GM23248 (cell line): Measurements from ENCODE around the gene SMURF2. TPM values are rescaled to one million over a fixed set of nuclear protein-coding genes. Genes with fewer than 3 reads are reported as not detected.

Source experiments
- DNase-seq: peaks from one replicate; pipeline ENCODE4 v3.0.0-alpha.2; 2015
- H2AFZ ChIP-seq: fragments of 200-600 bp; sonication (generic); 2 replicates; pipeline ENCODE4 v1.6.1; 2016; ENCODE audit warnings: antibody characterized with exemption
- H3F3A ChIP-seq: fragments of 200-600 bp; sonication (generic); 2 replicates; pipeline ENCODE4 v1.6.1; 2016; ENCODE audit warnings: mild to moderate bottlenecking, antibody characterized with exemption, mixed run types; ENCODE audit not compliant: insufficient read depth
- H3K27ac ChIP-seq: fragments of 200-600 bp; sonication (generic); 2 replicates; pipeline ENCODE4 v1.5.1; 2016; ENCODE audit warnings: mild to moderate bottlenecking
- H3K27me3 ChIP-seq: fragments of 200-600 bp; sonication (generic); replicated peaks from 2 replicates; pipeline ENCODE4 v1.6.1; 2016; ENCODE audit warnings: mild to moderate bottlenecking; ENCODE audit not compliant: insufficient read depth
- H3K36me3 ChIP-seq: fragments of 200-600 bp; sonication (generic); 2 replicates; pipeline ENCODE4 v1.6.1; 2016; ENCODE audit warnings: low read depth, mild to moderate bottlenecking
- H3K4me1 ChIP-seq: fragments of 200-600 bp; sonication (generic); 2 replicates; pipeline ENCODE4 v1.6.1; 2016; ENCODE audit warnings: mild to moderate bottlenecking; ENCODE audit not compliant: insufficient read depth
- H3K4me2 ChIP-seq: fragments of 200-600 bp; sonication (generic); one replicate; pipeline ENCODE4 v1.6.1; 2016; ENCODE audit warnings: mild to moderate bottlenecking; ENCODE audit not compliant: unreplicated experiment
- H3K4me3 ChIP-seq: fragments of 200-600 bp; sonication (generic); 2 replicates; pipeline ENCODE4 v1.5.1; 2016; ENCODE audit warnings: mild to moderate bottlenecking
- H3K79me2 ChIP-seq: fragments of 200-600 bp; sonication (generic); 2 replicates; pipeline ENCODE4 v1.6.1; 2016; ENCODE audit warnings: mild to moderate bottlenecking; ENCODE audit not compliant: insufficient read depth
- H3K9ac ChIP-seq: fragments of 200-600 bp; sonication (generic); 2 replicates; pipeline ENCODE4 v1.6.1; 2016; ENCODE audit warnings: mild to moderate bottlenecking
- H3K9me2 ChIP-seq: fragments of 200-600 bp; sonication (generic); 2 replicates; pipeline ENCODE4 v1.6.1; 2016; ENCODE audit warnings: mixed run types, mild to moderate bottlenecking, moderate library complexity; ENCODE audit not compliant: insufficient read depth
- H3K9me3 ChIP-seq: fragments of 200-600 bp; sonication (generic); one replicate; pipeline ENCODE4 v1.6.1; 2017; ENCODE audit warnings: low read depth
- H4K20me1 ChIP-seq: fragments of 200-600 bp; sonication (generic); 2 replicates; pipeline ENCODE4 v1.6.0; 2016; ENCODE audit not compliant: insufficient read depth
- EZH2 ChIP-seq: fragments of 200-600 bp; sonication (generic); IDR thresholded peaks from 2 replicates; pipeline ENCODE4 v1.6.1; 2018; ENCODE audit warnings: antibody characterized with exemption, mild to moderate bottlenecking; ENCODE audit not compliant: insufficient read depth, poor library complexity, severe bottlenecking
- EZH2phosphoT487 ChIP-seq: fragments of 200-600 bp; sonication (generic); IDR thresholded peaks from 2 replicates; pipeline ENCODE4 v1.6.1; 2018; ENCODE audit warnings: antibody characterized with exemption, moderate library complexity, mild to moderate bottlenecking, low read depth; ENCODE audit not compliant: insufficient read depth
- WGBS, 2 experiments: methylation state at CpG; one replicate each; pipeline ENCODE4 v1.1.6; 2015 to 2017; ENCODE audit warnings: low lambda C conversion rate in 2 of 2, low coverage in 1 of 2; ENCODE audit errors: missing lambda C conversion rate in 2 of 2; 5-methylcytosine and 5-hydroxymethylcytosine counted together
- in situ Hi-C: fragments of 300-500 bp; cut with MboI; formaldehyde crosslinking; loops from 2 replicates; pipeline ENCODE4 v1.15.0; 2020
- polyA plus RNA-seq: library from polyadenylated mRNA; unstranded; fragments of >200 nt; fragmentation: Nextera tagmentation; extraction: Ambion mirVana; gene quantifications from 2 replicates; pipeline ENCODE4 v1.2.1, GENCODE V29; 2016
- total RNA-seq: library from RNA; depleted of rRNA; stranded (reverse); fragments of >200 nt; shearing (Covaris generic); gene quantifications from 2 replicates; pipeline ENCODE4 v1.2.3, GENCODE V29; 2014

Gene SMURF2
- total and polyA plus RNA-seq, 2 experiments from 2014 or later, result 50.8 to 159 TPM

DNA sequence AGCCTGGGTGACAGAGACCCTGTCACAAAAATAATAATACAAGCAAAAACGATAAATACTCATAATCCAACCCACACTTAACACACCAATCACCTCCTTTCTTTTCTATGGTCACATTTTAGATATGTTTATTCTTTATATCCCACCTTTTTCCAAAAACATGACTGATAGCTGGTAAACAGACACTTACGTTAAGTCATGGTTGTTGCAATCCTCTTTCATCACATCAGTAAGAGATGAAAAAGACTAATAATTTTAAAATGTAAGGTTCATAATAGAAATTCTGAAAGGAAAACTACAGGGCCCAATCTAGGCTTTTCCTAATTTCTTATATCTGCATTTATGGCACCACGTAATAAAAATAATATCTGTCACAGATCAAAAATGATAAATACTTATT is 10.2 kb downstream of the SMURF2 start:
- H4K20me1 ChIP-seq, result peaks cover 7% of the 10 kb centered on the region
- peak overlapping the region; percentile 84 for H3K27ac ChIP-seq

DNA sequence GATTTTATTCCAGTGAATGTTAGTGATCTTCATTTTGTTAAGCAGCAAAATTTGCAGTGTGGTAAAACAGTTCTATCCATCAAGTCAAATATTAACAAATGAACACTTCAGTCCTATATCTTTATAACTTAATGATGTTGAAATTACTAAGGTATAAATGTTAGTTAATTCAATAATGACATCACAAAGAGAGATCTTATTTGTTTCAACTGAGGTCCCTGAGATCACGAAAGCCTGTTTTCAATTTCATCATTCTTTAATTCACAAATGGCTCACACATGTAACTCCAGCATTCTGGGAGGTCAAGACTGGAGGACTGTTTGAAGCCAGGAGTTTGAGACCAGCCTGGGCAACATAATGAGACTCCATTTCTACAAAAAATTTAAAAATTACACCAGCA is 13.9 kb downstream of the SMURF2 start:
- 22 to 37% methylated on average over 1 of the region's 1 CpG for WGBS, 2 experiments
- no peaks in the 10 kb centered on the region for H3K9me3 ChIP-seq
- no peaks in the 10 kb centered on the region for H3K27me3 ChIP-seq
- H3K4me3 ChIP-seq, result 0 out of 2 replicates have a peak overlapping the region, but pooled peaks have one; percentile 45
- peaks cover 7% of the 10 kb centered on the region for H4K20me1 ChIP-seq
- in situ Hi-C loops, result no loop called here
- peaks cover 100% of the 10 kb centered on the region for H3K79me2 ChIP-seq
- H3K4me2 ChIP-seq, result peak overlapping the region; percentile 74
- DNase-seq, result peak; percentile 47
- H3K9me2 ChIP-seq, result no peaks in the 10 kb centered on the region
- TF ChIP-seq EZH2 (no peak), EZH2phosphoT487 (no peak)
- H3K36me3 ChIP-seq, result peaks cover 17% of the 10 kb centered on the region; the same call in 1 of the 2 replicates
- no peak overlapping the region for H2AFZ ChIP-seq
- H3K4me1 ChIP-seq, result peaks cover 60% of the 10 kb centered on the region
- H3K27ac ChIP-seq, result peak overlapping the region; percentile 34
- H3F3A ChIP-seq, result peaks cover 72% of the 10 kb centered on the region
- peak overlapping the region; percentile 49 for H3K9ac ChIP-seq

More for the DNA sequence above, 10.2 kb downstream of the SMURF2 start:
- TF ChIP-seq EZH2 (no peak), EZH2phosphoT487 (no peak)
- H3K9me2 ChIP-seq, result no peaks in the 10 kb centered on the region
- H3K9me3 ChIP-seq, result no peaks in the 10 kb centered on the region
- peaks cover 21% of the 10 kb centered on the region for H3K36me3 ChIP-seq
- H3K27me3 ChIP-seq, result no peaks in the 10 kb centered on the region
- DNase-seq, result peak; percentile 22
- peaks cover 100% of the 10 kb centered on the region for H3K79me2 ChIP-seq
- H3F3A ChIP-seq, result peaks cover 84% of the 10 kb centered on the region
- in situ Hi-C loops, result no loop called here
- H3K4me1 ChIP-seq, result peaks cover 81% of the 10 kb centered on the region
- H3K9ac ChIP-seq, result peak overlapping the region; percentile 25; the same call in 1 of the 2 replicates
- H3K4me2 ChIP-seq, result peak overlapping the region; percentile 78
- no peak overlapping the region for H2AFZ ChIP-seq
- H3K4me3 ChIP-seq, result peak overlapping the region; percentile 63; the same call in 1 of the 2 replicates
- 93 to 96% methylated on average over 3 of the region's 3 CpGs for WGBS, 2 experiments

DNA sequence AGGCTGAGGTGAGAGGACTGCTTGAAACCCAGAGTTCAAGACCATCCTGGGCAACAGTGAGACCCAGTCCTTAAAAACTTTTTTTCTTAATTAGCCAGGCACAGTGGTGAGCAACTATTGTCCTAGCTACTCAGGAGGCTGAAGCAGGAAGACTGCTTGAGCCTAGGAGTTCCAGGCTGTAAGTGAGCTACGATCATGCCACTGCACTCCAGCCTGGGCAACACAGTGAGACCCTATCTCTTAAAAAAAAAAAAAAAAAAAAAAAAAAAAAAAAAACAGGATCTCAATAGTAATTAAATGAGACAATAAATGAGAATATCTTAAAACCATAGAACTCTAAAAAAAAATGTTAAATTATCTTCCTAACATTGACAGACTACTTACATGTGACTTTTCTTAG is 14.3 kb downstream of the SMURF2 start:
- peaks cover 17% of the 10 kb centered on the region; the same call in 1 of the 2 replicates for H3K36me3 ChIP-seq
- no peak overlapping the region for H3K4me3 ChIP-seq
- H3K4me1 ChIP-seq, result peaks cover 55% of the 10 kb centered on the region
- peaks cover 69% of the 10 kb centered on the region for H3F3A ChIP-seq
- peak overlapping the region; percentile 34 for H3K27ac ChIP-seq
- H3K9ac ChIP-seq, result peak overlapping the region; percentile 49
- 78 to 100% methylated on average over 1 of the region's 1 CpG for WGBS, 2 experiments
- in situ Hi-C loops, result no loop called here
- no peaks in the 10 kb centered on the region for H3K9me3 ChIP-seq
- TF ChIP-seq EZH2phosphoT487 (no peak), EZH2 (no peak)
- peaks cover 7% of the 10 kb centered on the region for H4K20me1 ChIP-seq
- H3K9me2 ChIP-seq, result no peaks in the 10 kb centered on the region
- DNase-seq, result no peak
- H3K27me3 ChIP-seq, result no peaks in the 10 kb centered on the region
- H3K4me2 ChIP-seq, result peak overlapping the region; percentile 74
- no peak overlapping the region for H2AFZ ChIP-seq
- H3K79me2 ChIP-seq, result peaks cover 100% of the 10 kb centered on the region

DNA sequence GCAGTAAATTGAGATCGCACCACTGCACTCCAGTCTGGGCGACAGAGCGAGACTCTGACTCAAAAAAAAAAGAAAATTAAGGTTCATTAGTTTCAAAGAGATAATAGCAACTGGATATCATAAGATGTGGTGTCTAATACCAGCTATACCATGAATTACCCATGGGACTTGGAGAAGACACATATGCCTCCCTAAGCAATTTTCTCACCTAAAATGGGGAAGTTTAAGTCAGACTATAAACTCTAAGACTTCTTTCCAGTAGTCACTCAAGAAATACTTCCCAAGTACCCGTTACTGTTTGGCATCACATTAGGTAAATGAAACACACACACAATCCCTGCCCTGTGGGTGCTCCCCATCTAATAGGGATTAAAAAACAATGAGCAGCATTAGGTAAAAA is 22.6 kb downstream of the SMURF2 start:
- Histone ChIP-seq H3K4me2 (no peak overlapping the region), H3K9ac (peak overlapping the region; percentile 6; the same call in 1 of the 2 replicates), H3K9me2 (no peaks in the 10 kb centered on the region), H3K4me1 (peaks cover 63% of the 10 kb centered on the region), H3K36me3 (peaks cover 29% of the 10 kb centered on the region), H3K79me2 (peaks cover 98% of the 10 kb centered on the region), H3K9me3 (no peaks in the 10 kb centered on the region), H4K20me1 (peaks cover 39% of the 10 kb centered on the region; the same call in 1 of the 2 replicates), H3F3A (peaks cover 83% of the 10 kb centered on the region), H3K4me3 (no peak overlapping the region), H3K27ac (peak overlapping the region; percentile 52; the same call in 1 of the 2 replicates), H2AFZ (no peak overlapping the region), H3K27me3 (no peaks in the 10 kb centered on the region)
- WGBS, 2 experiments, result 98 to 100% methylated on average over 4 of the region's 4 CpGs
- TF ChIP-seq EZH2phosphoT487, result no peak
- TF ChIP-seq EZH2, result no peak
- in situ Hi-C loops, result no loop called here
- no peak for DNase-seq
